GM12892 (cell line): Measurements from ENCODE around the gene DEGS1.

ENCODE experiments used
- POLR2A ChIP-seq: IDR thresholded peaks from 2 replicates; pipeline ENCODE4 v1.6.1; 2011; ENCODE audit warnings: low read depth, low read length, control low read depth
- POLR2AphosphoS5 ChIP-seq: IDR thresholded peaks from 2 replicates; pipeline ENCODE4 v1.6.1; 2011; ENCODE audit warnings: low read depth, low read length, control low read depth
- TAF1 ChIP-seq: IDR thresholded peaks from 2 replicates; pipeline ENCODE4 v1.6.1; 2011; ENCODE audit warnings: low read depth, mild to moderate bottlenecking, control low read depth, low read length, borderline replicate concordance

DNA sequence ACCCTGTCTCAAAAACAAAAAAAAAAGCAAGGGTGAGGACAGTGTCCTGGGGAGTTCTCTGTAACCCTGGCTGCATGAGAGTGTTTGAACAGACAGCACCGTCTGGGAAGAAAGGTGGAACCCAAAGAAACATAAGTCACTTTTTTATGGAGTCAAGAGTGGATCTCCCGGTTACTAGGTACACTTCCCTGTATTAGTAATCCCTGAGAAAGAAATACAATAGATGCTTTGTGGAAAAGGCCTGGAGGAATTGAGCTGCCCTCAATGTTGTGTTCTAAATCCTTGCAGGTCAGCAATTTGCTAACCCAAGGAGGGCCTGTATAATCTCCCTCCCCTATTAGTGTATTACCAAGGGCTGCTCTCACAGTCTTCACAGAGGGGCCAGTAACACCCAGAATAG lies 16.6 kb downstream of the DEGS1 start:
- no peak for TF ChIP-seq POLR2A
- no peak for TF ChIP-seq POLR2AphosphoS5
- TF ChIP-seq TAF1: no peak
